HG03521 (cell line): ENCODE results near the gene NCOA3.
"Not testable (repeated sequence)": the region's sequence is repeated elsewhere in the genome, so short reads cannot be mapped to it uniquely, and the experiment has no call there.

ENCODE experiments used
- ATAC-seq: cut with Tn5 transposase; IDR thresholded peaks from one replicate; pipeline ENCODE4 v1.9.1; 2021; ENCODE audit warnings: mild to moderate bottlenecking, moderate library complexity; ENCODE audit not compliant: unreplicated experiment

The NCOA3 gene

GRCh38 chr20:47559141-47559540 lies 57.5 kb downstream of the NCOA3 start:
- ATAC-seq = no peak

DNA sequence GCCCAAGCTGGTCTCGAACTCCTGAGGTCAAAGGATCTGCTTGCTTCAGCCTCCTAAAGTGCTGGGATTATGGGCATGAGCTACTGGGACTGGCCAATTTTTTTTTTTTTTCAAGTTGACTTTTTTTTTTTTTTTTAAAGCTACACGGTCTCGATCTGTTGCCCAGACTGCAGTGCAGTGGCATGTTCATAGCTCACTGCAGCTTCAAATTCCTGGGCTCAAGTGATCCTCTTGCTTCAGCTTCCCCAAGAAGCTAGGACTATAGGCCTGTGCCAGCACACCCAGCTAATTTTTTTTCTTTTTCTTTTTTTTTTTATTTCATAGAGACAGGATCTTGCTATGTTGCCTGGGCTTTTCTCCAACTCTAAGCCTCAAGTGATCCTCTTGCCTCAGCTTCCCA lies 59.5 kb downstream of the NCOA3 start:
- ATAC-seq = no peak

GRCh38 chr20:47561603-47562583 lies 60.2 kb downstream of the NCOA3 start:
- ATAC-seq = no peak

GRCh38 chr20:47566269-47566668 lies 64.6 kb downstream of the NCOA3 start:
- no peak for ATAC-seq

DNA sequence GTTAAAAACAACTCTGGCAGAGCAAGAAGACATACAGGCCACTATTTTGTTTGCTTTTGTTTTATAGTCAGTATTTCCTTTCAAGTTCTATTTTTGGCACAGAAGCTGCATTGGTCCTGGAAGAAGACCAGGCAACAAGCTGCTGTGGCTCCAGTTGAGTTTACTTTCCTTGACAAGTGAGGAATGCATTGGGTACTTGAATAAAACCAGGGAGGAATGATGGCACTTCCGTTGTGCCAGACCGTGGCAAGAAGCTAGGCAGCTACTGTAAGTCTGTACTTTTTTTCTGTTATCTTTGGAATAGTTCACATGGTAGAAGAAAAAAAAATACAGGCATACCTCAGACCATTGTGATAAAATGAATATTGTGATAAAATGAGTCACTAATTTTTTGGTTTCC lies 66.3 kb downstream of the NCOA3 start:
- no peak for ATAC-seq

DNA sequence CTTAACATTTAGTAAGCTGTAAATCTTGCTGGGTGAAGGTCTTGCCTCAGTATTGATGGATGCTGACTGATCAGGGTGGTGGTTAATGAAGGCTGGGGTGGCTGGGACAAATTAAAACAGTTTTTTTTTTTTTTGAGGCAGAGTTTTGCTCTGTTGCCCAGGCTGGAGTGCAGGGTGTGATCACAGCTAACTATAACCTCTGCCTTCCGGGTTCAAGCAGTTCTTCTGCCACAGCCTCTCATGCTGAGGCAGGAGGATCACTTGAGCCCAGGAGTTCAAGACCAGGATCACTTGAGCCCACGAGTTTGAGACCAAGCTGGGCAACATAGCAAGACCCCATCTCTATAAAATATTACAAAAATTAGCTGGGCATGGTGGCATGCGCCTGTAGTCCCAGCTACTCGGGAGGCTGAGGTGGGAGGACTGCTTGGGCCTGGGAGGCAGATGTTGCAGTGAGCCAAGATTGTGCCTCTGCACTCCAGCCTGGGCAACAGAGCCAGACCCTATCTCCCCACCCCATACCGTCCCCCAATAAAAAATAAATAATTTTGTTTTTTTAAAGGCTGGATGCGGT lies 67.2 kb downstream of the NCOA3 start:
- ATAC-seq = no peak

DNA sequence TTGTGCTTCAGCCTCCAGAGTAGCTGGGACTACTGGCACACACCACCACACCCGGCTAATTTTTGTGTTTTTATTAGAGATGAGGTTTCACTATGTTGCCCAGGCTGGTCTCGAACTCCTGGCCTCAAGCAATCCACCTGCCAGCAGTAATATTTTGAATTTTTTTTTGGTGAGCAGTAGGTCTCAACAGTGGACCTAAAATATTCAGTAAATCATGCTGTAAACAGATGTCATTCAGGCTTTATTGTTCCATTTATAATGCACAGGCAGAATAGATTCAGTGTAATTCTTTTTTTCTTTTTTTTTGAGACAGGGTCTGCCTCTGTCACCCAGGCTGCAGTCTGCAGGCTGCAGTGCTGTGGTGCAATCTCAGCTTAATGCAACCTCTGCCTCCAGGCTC lies 69.7 kb downstream of the NCOA3 start:
- no peak for ATAC-seq

DNA sequence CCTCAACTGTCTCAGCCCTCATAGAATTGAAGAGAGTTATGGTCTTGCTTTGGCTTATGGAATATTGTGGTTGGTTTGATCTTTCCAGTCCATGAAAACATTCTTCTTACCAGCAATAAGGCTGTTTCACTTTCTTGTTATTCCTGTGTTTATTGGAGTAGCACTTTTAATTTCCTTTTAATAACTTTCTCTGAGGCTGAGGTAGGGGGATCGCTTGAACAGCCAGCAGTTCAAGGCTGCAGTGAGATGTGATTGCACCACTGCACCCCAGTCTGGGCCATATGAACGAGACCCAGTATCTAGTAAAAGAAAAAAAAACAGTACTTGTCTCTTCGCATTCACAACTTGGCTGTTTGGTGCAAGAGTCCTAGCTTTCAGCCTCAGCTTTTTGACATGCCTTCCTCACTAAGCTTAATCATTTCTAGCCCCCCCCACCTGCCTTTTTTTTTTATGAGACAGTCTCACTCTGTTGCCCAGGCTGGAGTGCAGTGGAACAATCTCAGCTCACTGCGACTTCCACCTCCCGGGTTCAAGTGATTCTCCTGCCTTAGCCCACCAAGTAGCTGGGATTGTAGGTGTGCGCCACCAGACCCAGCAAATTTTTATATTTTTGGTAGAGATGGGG lies 70.5 kb downstream of the NCOA3 start:
- no peak for ATAC-seq

- no peak for ATAC-seq
Measured at GRCh38 chr20:47573559-47573958, 71.9 kb downstream of the NCOA3 start.

DNA sequence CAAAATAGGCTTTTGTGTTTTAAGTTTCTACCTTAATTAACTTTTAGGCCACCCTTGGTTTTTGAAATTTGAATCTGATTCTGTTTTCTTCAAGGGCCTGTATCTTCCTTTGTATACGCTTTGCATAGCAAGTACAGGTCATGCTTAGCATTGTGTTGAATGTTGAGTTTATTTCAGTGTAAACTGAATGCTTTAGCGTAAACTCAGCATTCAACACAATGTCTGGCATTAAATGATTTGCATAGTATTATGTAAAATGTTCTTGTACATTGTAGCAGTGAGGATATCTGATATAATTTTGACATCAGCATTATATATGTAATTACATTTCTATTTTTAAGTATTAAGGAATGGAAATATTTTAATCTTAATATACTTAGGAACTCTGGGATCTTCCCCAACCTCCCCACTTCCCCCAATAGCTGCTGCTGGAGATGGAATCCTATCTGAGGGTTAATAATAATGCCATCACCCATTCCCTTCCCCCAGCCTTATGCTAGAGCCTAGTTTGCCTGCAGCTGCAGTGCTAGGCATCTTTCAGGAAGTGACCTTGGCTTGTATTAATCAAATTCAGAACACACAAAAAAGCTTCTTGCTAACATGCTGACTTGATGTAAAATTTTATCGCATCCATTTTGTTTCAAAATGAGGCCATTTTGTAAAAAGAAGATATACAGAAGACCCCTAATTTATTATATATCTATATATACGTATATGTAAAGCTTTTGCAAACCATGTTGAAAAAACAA lies 73.1 kb downstream of the NCOA3 start:
- ATAC-seq = no peak

DNA sequence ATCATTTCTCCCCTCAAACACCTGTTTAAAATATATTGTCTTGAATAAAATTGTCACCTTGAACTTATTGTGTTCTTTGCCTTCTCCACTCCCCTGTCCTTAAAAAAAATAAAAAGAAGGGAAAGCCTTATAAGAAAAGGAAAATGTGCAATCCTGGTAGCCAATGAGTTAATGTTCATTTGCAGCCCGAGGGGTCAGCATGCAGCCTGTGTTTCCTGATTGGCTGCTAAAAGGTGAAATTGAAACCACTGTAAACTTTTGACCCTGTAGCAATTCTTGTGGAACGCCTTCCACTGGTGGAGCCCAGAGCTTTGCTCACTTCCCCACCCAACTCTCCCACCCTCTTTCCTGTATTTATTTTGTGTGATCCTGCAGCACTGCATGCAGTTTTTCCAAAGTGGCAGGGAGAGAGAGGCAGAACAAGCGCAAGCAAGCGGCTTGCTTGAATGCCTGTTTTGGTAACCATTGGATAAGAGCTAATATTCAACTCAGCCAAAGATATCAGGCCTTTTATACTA lies 74.9 kb downstream of the NCOA3 start:
- ATAC-seq = peak; percentile 52

- no peak for ATAC-seq
Measured at GRCh38 chr20:47577314-47577713, 75.6 kb downstream of the NCOA3 start.

DNA sequence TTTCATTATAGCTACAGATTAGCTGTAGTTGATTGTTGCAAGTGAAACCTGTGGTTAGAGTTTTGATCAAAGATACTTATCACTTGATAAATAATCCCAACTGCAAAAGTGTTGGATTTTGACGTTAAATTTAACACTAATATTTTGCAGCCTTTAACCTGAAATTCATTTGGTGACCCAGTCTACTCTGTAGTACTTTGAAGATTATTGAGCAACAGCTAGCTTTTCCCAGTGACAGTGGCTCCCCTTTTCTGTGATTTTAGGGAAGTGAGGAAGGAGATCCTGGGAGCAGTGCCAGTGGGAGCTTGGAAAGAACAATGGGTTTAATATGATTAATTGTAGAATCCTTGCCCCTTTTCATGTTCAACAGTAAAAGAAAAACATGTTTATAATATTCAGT lies 76.9 kb downstream of the NCOA3 start:
- ATAC-seq = no peak

GRCh38 chr20:47580686-47581085 lies 79.0 kb downstream of the NCOA3 start:
- ATAC-seq = not testable (repeated sequence)

- no peak for ATAC-seq
Measured at GRCh38 chr20:47581090-47581489, 79.4 kb downstream of the NCOA3 start.

- ATAC-seq = no peak
Measured at GRCh38 chr20:47583551-47583950, 81.9 kb downstream of the NCOA3 start.

DNA sequence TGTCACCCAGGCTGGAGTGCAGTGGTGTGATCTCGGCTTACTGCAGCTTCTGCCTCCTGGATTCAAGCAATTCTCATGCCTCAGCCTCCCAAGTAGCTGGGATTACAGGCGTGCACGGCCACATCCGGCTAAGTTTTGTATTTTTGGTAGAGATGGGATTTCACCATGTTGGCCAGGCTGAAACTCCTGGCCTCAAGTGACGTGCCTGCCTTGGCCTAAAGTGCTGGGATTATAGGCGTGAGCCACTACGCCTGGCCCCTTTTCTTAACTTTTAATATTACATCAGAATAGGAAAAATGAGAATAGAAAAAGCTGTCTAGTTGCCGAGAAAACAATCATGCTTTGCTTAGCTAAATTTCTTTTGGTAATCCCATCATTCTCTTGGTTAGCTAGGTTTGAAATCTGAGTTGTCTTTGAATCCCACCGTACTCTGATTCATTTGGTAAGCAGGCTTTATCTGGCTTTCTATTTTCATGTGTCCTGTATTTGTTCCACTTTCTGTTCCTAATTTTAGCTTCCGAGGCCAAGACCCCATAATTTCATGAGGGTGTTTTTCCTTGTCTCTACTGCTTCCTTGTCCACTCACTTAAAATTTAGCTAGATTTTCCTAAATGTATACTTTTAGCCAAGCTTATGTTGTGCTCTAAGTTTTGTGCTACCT lies 83.5 kb downstream of the NCOA3 start:
- ATAC-seq = no peak

- ATAC-seq = no peak
Measured at GRCh38 chr20:47586649-47587294, 85.1 kb downstream of the NCOA3 start.

DNA sequence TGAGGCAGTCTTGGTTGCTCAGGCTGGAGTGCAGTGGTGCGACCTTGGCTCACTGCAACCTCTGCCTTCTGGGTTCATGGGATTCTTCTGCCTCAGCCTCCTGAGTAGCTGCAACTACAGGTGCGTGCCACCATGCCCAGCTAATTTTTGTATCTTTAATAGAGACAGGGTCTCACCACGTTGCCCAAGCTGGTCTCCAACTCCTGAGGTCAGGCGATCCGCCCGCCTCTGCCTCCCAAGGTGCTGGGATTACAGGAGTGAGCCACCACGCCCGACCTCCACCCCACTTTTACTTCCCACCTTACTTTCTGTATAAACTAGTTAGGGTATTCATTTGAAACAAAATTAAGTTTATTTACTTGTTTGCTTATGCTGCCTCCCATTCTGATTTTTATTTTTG lies 86.5 kb downstream of the NCOA3 start:
- ATAC-seq = no peak

DNA sequence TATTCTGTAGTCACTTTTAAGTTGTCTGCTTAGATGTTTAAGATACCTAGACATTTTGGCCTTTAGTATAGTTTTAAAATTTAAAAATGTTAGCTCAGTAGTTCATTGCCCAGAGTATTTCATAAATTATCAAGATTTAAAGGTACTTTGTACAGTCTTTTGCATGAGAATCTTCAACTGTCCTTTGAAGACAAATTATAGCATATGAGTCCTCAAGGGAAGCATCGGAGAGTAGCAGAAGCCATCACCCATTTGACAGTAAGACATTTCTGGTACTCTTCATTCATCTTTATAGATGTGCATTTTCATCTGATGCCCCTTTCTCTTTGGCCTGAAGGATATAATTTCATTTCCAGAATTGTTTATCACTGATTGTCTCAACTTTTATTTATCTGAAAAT lies 89.5 kb downstream of the NCOA3 start:
- no peak for ATAC-seq
